Hepatic stellate cell (primary cell): Measurements from ENCODE around the gene HIP1.
"Not testable (repeated sequence)": the region's sequence is repeated elsewhere in the genome, so short reads cannot be mapped to it uniquely, and the experiment has no call there.

ENCODE experiments used
- DNase-seq: peaks from one replicate; pipeline ENCODE4 v3.0.0; 2011; ENCODE audit warnings: low spot score

The HIP1 gene

GRCh38 chr7:75639886-75640190 lies 98.9 kb downstream of the HIP1 start:
- no peak for DNase-seq

- no peak for DNase-seq
Measured at GRCh38 chr7:75639071-75639885, 99.5 kb downstream of the HIP1 start.

GRCh38 chr7:75638594-75639070 lies 100.1 kb downstream of the HIP1 start:
- DNase-seq = peak; percentile 73

- DNase-seq = no peak
Measured at GRCh38 chr7:75637854-75638593, 100.7 kb downstream of the HIP1 start.

- DNase-seq = no peak
Measured at GRCh38 chr7:75635036-75635435, 103.7 kb downstream of the HIP1 start.

GRCh38 chr7:75632587-75632986 lies 106.2 kb downstream of the HIP1 start:
- DNase-seq = not testable (repeated sequence)

- no peak for DNase-seq
Measured at GRCh38 chr7:75631711-75632110, 107.0 kb downstream of the HIP1 start.

GRCh38 chr7:75630549-75630948 lies 108.2 kb downstream of the HIP1 start:
- no peak for DNase-seq

GRCh38 chr7:75629044-75629443 lies 109.7 kb downstream of the HIP1 start:
- DNase-seq = no peak

- DNase-seq = no peak
Measured at GRCh38 chr7:75628055-75628454, 110.7 kb downstream of the HIP1 start.

GRCh38 chr7:75626954-75627353 lies 111.8 kb downstream of the HIP1 start:
- DNase-seq = no peak

GRCh38 chr7:75625868-75626267 lies 112.9 kb downstream of the HIP1 start:
- no peak for DNase-seq

GRCh38 chr7:75624134-75624832 lies 114.5 kb downstream of the HIP1 start:
- DNase-seq = no peak

GRCh38 chr7:75623390-75624133 lies 115.2 kb downstream of the HIP1 start:
- no peak for DNase-seq

GRCh38 chr7:75621124-75621523 lies 117.6 kb downstream of the HIP1 start:
- no peak for DNase-seq

GRCh38 chr7:75619636-75620035 lies 119.1 kb downstream of the HIP1 start:
- DNase-seq = no peak

GRCh38 chr7:75617634-75618234 lies 121.0 kb downstream of the HIP1 start:
- no peak for DNase-seq

GRCh38 chr7:75616421-75617167 lies 122.1 kb downstream of the HIP1 start:
- no peak for DNase-seq

- no peak for DNase-seq
Measured at GRCh38 chr7:75614401-75614800, 124.3 kb downstream of the HIP1 start.

GRCh38 chr7:75613351-75613750 lies 125.4 kb downstream of the HIP1 start:
- DNase-seq = no peak
